ENCODE results near the gene BAIAP3. TPM values are rescaled to one million over a fixed set of nuclear protein-coding genes. Genes with fewer than 3 reads are reported as not detected.

Gene BAIAP3
- polyA plus RNA-seq, 1 donor from 2014 or later: 65.2 TPM

DNA sequence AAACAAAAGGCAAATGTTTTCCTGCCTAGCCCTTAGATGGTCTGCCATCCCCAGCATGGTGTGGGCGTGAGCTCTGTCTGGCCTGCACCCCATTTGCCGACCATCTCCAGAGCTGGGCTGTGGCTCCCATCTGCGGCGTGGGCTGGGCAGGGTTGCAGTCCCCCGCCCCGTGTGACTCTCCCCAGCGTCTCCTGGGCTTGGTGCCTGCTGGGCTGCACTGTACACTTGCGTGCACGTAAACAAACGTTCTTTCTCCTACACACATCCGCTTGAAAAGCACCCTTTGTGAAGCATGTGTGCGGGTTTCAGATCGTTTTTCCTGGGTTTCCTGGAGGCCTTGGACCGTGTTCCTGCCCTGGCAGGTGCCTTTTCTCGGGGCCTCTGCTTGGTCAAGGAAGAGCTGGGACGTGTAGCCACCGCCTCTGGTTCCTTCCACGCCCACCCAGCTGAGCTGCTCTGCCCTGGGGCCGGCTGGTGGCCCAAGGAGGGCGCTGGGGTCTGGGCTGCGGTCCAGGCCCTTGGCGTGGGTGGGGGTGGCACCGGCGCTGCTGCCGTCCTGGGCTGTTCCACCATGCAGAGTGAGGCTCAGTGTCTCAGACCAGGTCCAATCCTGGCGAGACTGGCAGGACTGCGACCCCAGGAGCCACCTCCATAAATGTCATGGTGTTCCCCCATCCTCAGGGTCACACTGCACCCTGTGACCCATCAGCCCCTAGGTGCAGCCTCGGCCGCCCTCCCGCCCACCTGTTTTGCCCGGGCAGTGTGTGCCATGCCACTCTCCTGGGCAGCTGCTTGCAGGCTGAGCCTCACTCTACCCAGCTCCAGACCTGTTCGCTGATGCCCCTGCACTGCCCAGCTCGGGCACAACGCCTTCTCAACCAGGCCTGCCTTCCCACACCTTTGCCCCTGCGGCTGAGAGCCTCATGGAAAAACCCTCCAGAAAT lies 9.9 kb upstream of the BAIAP3 start:
- Histone ChIP-seq H3K36me3 (ENCODE audit: insufficient read depth, low read length) (no peaks in the 10 kb centered on the region), H3K9me3 (ENCODE audit: low read length) (no peaks in the 10 kb centered on the region), H4K20me1 (ENCODE audit: insufficient read depth) (no peaks in the 10 kb centered on the region), H3K4me2 (ENCODE audit: low read length) (no peak overlapping the region), H3K9me2 (ENCODE audit: insufficient read depth, low read length) (no peaks in the 10 kb centered on the region), H3K27me3 (ENCODE audit: insufficient read depth, low read depth, low read length) (no peaks in the 10 kb centered on the region), H2AFZ (ENCODE audit: low read depth, low read length) (no peak overlapping the region), H3K79me2 (replicated peaks; ENCODE audit: insufficient read depth, low read length) (peaks cover 2% of the 10 kb centered on the region), H3K9ac (ENCODE audit: low read length) (no peak overlapping the region), H3K4me3 (ENCODE audit: low read length) (no peak overlapping the region), H3F3A (ENCODE audit: insufficient read depth, low read length, poor library complexity, severe bottlenecking) (no peaks in the 10 kb centered on the region), H3K27ac (ENCODE audit: low read length) (no peak overlapping the region)
- no peak for TF ChIP-seq MXI1 (conservative IDR thresholded peaks at IDR 0.05; ENCODE audit: poor library complexity, severe bottlenecking)
- TF ChIP-seq, protein P1, sequence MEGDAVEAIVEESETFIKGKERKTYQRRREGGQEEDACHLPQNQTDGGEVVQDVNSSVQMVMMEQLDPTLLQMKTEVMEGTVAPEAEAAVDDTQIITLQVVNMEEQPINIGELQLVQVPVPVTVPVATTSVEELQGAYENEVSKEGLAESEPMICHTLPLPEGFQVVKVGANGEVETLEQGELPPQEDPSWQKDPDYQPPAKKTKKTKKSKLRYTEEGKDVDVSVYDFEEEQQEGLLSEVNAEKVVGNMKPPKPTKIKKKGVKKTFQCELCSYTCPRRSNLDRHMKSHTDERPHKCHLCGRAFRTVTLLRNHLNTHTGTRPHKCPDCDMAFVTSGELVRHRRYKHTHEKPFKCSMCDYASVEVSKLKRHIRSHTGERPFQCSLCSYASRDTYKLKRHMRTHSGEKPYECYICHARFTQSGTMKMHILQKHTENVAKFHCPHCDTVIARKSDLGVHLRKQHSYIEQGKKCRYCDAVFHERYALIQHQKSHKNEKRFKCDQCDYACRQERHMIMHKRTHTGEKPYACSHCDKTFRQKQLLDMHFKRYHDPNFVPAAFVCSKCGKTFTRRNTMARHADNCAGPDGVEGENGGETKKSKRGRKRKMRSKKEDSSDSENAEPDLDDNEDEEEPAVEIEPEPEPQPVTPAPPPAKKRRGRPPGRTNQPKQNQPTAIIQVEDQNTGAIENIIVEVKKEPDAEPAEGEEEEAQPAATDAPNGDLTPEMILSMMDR (IDR thresholded peaks at IDR 0.05; ENCODE audit: poor library complexity, severe bottlenecking): no peak
- TF ChIP-seq RAD21 (conservative IDR thresholded peaks at IDR 0.05): no peak
- TF ChIP-seq EP300 (conservative IDR thresholded peaks at IDR 0.05; ENCODE audit: poor library complexity, severe bottlenecking): no peak
- no peak for TF ChIP-seq EZH2 (IDR thresholded peaks at IDR 0.05; ENCODE audit: borderline replicate concordance, insufficient read depth, low read length, poor library complexity, severe bottlenecking)
- TF ChIP-seq, protein P2, sequence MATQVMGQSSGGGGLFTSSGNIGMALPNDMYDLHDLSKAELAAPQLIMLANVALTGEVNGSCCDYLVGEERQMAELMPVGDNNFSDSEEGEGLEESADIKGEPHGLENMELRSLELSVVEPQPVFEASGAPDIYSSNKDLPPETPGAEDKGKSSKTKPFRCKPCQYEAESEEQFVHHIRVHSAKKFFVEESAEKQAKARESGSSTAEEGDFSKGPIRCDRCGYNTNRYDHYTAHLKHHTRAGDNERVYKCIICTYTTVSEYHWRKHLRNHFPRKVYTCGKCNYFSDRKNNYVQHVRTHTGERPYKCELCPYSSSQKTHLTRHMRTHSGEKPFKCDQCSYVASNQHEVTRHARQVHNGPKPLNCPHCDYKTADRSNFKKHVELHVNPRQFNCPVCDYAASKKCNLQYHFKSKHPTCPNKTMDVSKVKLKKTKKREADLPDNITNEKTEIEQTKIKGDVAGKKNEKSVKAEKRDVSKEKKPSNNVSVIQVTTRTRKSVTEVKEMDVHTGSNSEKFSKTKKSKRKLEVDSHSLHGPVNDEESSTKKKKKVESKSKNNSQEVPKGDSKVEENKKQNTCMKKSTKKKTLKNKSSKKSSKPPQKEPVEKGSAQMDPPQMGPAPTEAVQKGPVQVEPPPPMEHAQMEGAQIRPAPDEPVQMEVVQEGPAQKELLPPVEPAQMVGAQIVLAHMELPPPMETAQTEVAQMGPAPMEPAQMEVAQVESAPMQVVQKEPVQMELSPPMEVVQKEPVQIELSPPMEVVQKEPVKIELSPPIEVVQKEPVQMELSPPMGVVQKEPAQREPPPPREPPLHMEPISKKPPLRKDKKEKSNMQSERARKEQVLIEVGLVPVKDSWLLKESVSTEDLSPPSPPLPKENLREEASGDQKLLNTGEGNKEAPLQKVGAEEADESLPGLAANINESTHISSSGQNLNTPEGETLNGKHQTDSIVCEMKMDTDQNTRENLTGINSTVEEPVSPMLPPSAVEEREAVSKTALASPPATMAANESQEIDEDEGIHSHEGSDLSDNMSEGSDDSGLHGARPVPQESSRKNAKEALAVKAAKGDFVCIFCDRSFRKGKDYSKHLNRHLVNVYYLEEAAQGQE (IDR thresholded peaks at IDR 0.05; ENCODE audit: borderline replicate concordance): no peak
- TF ChIP-seq SMC3 (conservative IDR thresholded peaks at IDR 0.05; ENCODE audit: poor library complexity): no peak
- no peak for TF ChIP-seq POLR2AphosphoS5 (IDR thresholded peaks at IDR 0.05)
- TF ChIP-seq TAF1 (IDR thresholded peaks at IDR 0.05; ENCODE audit: low read depth): no peak

DNA sequence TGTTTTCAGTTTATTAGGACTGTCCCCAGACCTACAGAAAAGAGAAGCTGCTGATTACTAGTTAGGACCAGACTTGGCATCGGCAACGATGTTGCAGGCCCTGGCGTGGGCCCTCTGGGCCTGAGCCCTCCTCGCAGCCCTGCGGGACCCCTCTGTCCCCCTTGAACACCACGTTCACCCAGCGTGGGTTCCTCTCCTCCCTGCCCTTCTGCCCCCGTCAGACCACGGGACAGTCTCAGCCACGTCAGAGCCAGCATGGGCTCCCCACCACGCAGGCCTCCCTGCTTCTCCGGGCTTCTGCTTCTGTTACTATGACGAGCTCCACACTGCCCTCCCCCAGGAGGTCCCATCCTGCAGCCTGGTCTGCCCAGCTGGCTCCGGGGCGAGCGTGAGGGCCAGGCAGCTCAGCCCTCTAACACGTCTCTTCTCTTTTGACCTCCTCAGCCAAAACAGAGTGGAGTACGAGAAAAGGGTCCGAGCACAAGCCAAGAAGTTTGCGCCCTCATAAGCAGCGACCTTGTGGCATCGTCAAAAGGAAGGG lies 9.1 kb upstream of the BAIAP3 start:
- no peak overlapping the region for H3K27ac ChIP-seq (ENCODE audit: low read length)
- no peaks in the 10 kb centered on the region for H3K9me3 ChIP-seq (ENCODE audit: low read length)
- H3F3A ChIP-seq (ENCODE audit: insufficient read depth, low read length, poor library complexity, severe bottlenecking): no peaks in the 10 kb centered on the region
- H3K9me2 ChIP-seq (ENCODE audit: insufficient read depth, low read length): no peaks in the 10 kb centered on the region
- TF ChIP-seq POLR2AphosphoS5 (IDR thresholded peaks at IDR 0.05) (no peak), MXI1 (conservative IDR thresholded peaks at IDR 0.05; ENCODE audit: poor library complexity, severe bottlenecking) (no peak), EP300 (conservative IDR thresholded peaks at IDR 0.05; ENCODE audit: poor library complexity, severe bottlenecking) (no peak), TAF1 (IDR thresholded peaks at IDR 0.05; ENCODE audit: low read depth) (no peak), EZH2 (IDR thresholded peaks at IDR 0.05; ENCODE audit: borderline replicate concordance, insufficient read depth, low read length, poor library complexity, severe bottlenecking) (no peak), RAD21 (conservative IDR thresholded peaks at IDR 0.05) (no peak), SMC3 (conservative IDR thresholded peaks at IDR 0.05; ENCODE audit: poor library complexity) (no peak)
- TF ChIP-seq, protein P1 (IDR thresholded peaks at IDR 0.05; ENCODE audit: poor library complexity, severe bottlenecking): no peak
- TF ChIP-seq, protein P2 (IDR thresholded peaks at IDR 0.05; ENCODE audit: borderline replicate concordance): no peak
- H3K4me3 ChIP-seq (ENCODE audit: low read length): no peak overlapping the region
- no peak overlapping the region for H2AFZ ChIP-seq (ENCODE audit: low read depth, low read length)
- no peak overlapping the region for H3K9ac ChIP-seq (ENCODE audit: low read length)
- H3K4me2 ChIP-seq (ENCODE audit: low read length): no peak overlapping the region
- no peaks in the 10 kb centered on the region for H3K36me3 ChIP-seq (ENCODE audit: insufficient read depth, low read length)
- H3K79me2 ChIP-seq (replicated peaks; ENCODE audit: insufficient read depth, low read length): no peaks in the 10 kb centered on the region
- no peaks in the 10 kb centered on the region for H4K20me1 ChIP-seq (ENCODE audit: insufficient read depth)
- H3K27me3 ChIP-seq (ENCODE audit: insufficient read depth, low read depth, low read length): no peaks in the 10 kb centered on the region

Measured in neural cell (in vitro differentiated cells).